Activated CD8-positive, alpha-beta memory T cell treated with anti-CD3 and anti-CD28 coated beads, Interleukin-2, amount 10 ng/mL, durations not matched to agents 7 days and 5 days (primary cell): ENCODE results near the gene CMTM1. TPM values are rescaled to one million over a fixed set of nuclear protein-coding genes. Genes with fewer than 3 reads are reported as not detected.

Experiments used
- ATAC-seq: fragments of 150-1000 bp; cut with Tn5 transposase; one replicate; pipeline ENCODE4 v1.10.0; 2021; ENCODE audit warnings: moderate library complexity
- CTCF ChIA-PET: fragments of 350-600 bp; sonication (Branson Sonifier 250); formaldehyde crosslinking; loops from one replicate; lab custom pipeline; 2021; ENCODE audit warnings: antibody characterized with exemption; lab: Charles Lee
- DNase-seq: peaks from one replicate; pipeline ENCODE4 v3.0.0-alpha.2; 2020
- H3K27ac Mint-ChIP-seq: one replicate; pipeline ENCODE4 v1.8.0; 2021; ENCODE audit warnings: mild to moderate bottlenecking, mixed read lengths
- H3K27me3 Mint-ChIP-seq: one replicate; pipeline ENCODE4 v1.8.0; 2021; ENCODE audit warnings: mixed read lengths
- H3K36me3 Mint-ChIP-seq: one replicate; pipeline ENCODE4 v1.8.0; 2021; ENCODE audit warnings: mild to moderate bottlenecking, mixed read lengths
- H3K4me1 Mint-ChIP-seq: one replicate; pipeline ENCODE4 v1.8.0; 2021; ENCODE audit warnings: mixed read lengths
- H3K4me3 Mint-ChIP-seq: one replicate; pipeline ENCODE4 v1.8.0; 2021; ENCODE audit warnings: mild to moderate bottlenecking, moderate library complexity, mixed read lengths
- H3K9me3 Mint-ChIP-seq: one replicate; pipeline ENCODE4 v1.8.0; 2022; ENCODE audit warnings: low read depth, mixed read lengths
- total RNA-seq, 2 experiments: library from RNA; stranded (reverse); gene quantifications; one replicate each; pipeline ENCODE4 v1.2.3, GENCODE V29; 2021

Gene CMTM1
- total RNA-seq, result 10 to 100 TPM; 21.1 to 21.4 TPM

DNA sequence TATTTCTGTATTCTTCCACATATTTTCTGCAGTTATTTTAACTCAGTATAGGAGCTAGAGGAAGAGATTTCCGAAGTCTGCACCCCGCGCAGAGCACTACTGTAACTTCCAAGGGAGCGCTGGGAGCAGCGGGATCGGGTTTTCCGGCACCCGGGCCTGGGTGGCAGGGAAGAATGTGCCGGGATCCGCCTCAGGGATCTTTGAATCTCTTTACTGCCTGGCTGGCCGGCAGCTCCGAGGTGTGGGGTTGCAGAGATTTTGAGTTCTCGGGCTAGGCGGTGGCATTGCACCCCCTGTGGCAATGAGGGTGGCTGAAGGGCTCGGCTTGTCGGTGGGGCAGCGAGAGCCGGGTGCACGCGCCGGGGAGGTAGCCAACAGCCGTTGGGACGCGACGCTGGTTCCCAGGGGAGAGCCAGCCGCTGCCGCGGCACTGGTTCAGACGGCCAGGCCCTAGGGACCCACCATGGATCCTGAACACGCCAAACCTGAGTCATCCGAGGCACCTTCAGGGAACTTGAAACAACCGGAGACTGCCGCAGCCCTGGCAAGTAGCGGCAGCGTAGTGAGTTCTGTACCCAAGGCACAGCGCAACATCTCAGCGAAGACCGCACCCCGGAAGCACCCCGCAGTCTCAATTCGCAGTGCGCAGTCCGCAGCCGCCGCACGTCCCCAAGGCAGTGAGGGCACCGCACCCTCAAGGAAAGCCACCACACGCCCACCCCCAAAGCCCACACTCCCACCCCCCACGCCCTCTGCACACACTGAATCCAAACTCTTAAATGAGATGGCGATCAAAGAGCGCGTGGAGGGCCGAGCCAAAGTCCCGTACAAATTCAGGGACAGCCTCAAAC is at the start of gene CMTM1:
TSS of gene CMTM1 (plus strand) at position 389 of the 851 bp plus-strand sequence. CDS start at position 464, 75 bp downstream.
- Mint-ChIP-seq H3K9me3 (no peaks in the 10 kb centered on the region), H3K4me1 (peaks cover 40% of the 10 kb centered on the region), H3K27me3 (no peaks in the 10 kb centered on the region), H3K27ac (no peak within 1 kb of the TSS), H3K36me3 (peaks cover 60% of the 10 kb centered on the region), H3K4me3 (no peak within 1 kb of the TSS)
- ATAC-seq (no peak), DNase-seq (no peak)
- CTCF ChIA-PET, result interaction anchor here (0.5 to 4.9 kb wide), 4 partner anchors 13 to 175 kb away, joined by 3 to 59 read pairs (median 4); partner anchors contain the start of gene CMTM2

- peak overlapping the region; percentile 83 for H3K4me3 Mint-ChIP-seq
- no peak for ATAC-seq
These were observed 49.8 kb upstream of the CMTM1 start for GRCh38 chr16:66516509-66516807.

GRCh38 chr16:66516808-66517585 is 49.2 kb upstream of the CMTM1 start:
- CTCF ChIA-PET, result interaction anchor here (0.7 to 3.0 kb wide), 5 partner anchors 34 to 134 kb away, joined by 3 to 21 read pairs (median 3); partner anchors contain the start of gene CKLF
- Mint-ChIP-seq H3K4me3 (peak overlapping the region; percentile 83), H3K27ac (peak overlapping the region; percentile 99), H3K27me3 (no peaks in the 10 kb centered on the region), H3K4me1 (peaks cover 66% of the 10 kb centered on the region), H3K9me3 (no peaks in the 10 kb centered on the region), H3K36me3 (peaks cover 1% of the 10 kb centered on the region)
- peak; percentile 96 for DNase-seq
- peak; percentile 88 for ATAC-seq

More at GRCh38 chr16:66516509-66516807, 49.8 kb upstream of the CMTM1 start:
- DNase-seq, result no peak
- no peaks in the 10 kb centered on the region for H3K27me3 Mint-ChIP-seq
- peak overlapping the region; percentile 99 for H3K27ac Mint-ChIP-seq
- H3K4me1 Mint-ChIP-seq, result peaks cover 63% of the 10 kb centered on the region
- peaks cover 1% of the 10 kb centered on the region for H3K36me3 Mint-ChIP-seq
- H3K9me3 Mint-ChIP-seq, result no peaks in the 10 kb centered on the region
- CTCF ChIA-PET, result interaction anchor here (1.0 to 1.5 kb wide), 9 partner anchors 27 to 159 kb away, joined by 3 to 35 read pairs (median 7); partner anchors contain the start of genes CKLF, CMTM3 and TK2

- Mint-ChIP-seq H3K27me3 (no peaks in the 10 kb centered on the region), H3K9me3 (no peaks in the 10 kb centered on the region), H3K4me3 (peak overlapping the region; percentile 83), H3K36me3 (peaks cover 1% of the 10 kb centered on the region), H3K4me1 (peaks cover 73% of the 10 kb centered on the region), H3K27ac (peak overlapping the region; percentile 99)
- ATAC-seq, result no peak
- CTCF ChIA-PET, result interaction anchor here (1.0 to 3.0 kb wide), 5 partner anchors 34 to 134 kb away, joined by 3 to 21 read pairs (median 3); partner anchors contain the start of gene CKLF
- no peak for DNase-seq
These were observed 48.5 kb upstream of the CMTM1 start for GRCh38 chr16:66517586-66518263.

DNA sequence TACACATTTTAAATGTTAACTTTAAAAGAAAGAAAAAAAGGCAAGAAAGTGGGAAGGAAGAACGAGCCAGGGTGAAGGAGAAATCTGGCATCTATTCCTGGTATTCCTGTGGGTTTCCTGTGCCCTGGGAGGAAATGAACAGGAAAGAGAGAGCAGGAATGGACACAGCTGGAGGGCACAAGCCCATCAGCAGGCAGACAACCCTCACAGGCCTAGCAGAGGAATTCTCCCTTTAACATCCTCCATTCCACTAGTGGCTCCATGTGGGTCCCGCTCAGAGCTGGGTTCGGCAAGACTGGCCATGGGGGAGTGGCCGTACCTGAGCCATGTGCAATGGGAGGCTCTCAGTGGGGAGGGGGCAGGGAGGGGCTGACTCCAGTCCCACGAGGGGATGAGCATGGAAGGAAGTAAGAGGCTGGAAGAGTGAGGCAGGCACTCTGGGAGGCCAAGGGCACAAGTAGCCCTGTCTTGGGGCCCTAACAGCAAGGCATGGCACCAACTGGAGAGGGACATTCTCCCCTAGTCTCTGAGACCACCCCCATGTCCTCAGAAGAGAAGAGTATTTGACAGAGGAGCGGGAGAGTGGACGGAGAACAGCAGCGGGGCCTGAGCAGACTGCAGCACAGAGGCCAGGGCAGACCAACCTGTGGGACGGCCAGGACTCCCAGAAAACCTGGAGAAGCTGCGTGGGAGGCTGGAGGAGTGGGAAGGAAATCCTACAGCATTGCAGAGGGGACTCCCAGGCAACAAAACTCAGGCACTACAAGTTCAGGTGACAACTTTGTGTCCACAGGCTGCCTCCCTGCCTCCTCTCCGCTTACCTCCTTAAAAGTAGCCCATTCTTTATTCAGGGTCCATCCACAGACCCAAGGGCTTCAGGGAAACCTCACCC is 46.5 kb upstream of the CMTM1 start:
- Mint-ChIP-seq H3K36me3 (peaks cover 4% of the 10 kb centered on the region), H3K4me1 (peaks cover 93% of the 10 kb centered on the region), H3K27ac (peak overlapping the region; percentile 15), H3K9me3 (no peaks in the 10 kb centered on the region), H3K27me3 (no peaks in the 10 kb centered on the region), H3K4me3 (no peak overlapping the region)
- ATAC-seq (no peak), DNase-seq (no peak)
- CTCF ChIA-PET, result interaction anchor here (1.2 to 5.7 kb wide), 7 partner anchors 32 to 113 kb away, joined by 3 to 52 read pairs (median 14); partner anchors contain the start of genes CKLF, CMTM3 and TK2

DNA sequence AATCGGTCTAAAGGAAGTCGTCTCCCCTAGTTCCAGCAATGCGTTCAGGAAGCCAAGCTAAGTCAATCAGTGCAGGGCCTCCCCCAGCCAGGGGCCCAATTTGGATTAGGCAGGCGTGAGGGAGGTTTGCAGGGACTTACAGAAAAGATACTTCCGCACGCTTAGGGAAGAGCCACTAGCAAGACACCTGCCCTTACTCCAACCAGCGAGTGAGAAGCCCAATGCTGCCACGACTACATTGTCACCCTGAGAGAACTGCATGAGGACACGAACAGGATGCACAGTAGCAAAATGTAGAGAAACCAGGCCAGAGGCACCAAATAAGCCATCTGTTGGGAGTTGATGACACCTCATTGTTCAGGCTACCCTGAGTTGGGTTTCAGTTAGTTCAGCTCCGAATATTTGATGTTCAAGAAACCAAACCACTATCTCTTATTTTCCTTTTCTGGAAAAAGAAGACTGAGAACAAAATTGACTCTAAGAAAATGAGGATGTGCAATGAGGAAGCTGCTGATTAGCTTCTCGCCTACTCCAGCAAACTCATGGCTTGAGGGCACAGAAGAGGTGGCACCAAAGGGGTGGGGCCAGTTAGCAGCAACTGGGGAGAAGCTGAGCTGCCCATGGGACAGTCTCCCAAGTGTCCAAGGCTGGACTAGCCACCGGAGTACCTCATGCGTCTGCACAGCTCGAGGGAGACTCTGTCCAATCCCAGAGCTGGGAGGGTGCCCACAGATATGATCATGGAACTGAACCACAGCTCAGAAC is 45.7 kb upstream of the CMTM1 start:
- ATAC-seq (no peak), DNase-seq (no peak)
- CTCF ChIA-PET, result interaction anchor here (1.2 to 5.7 kb wide), 6 partner anchors 32 to 114 kb away, joined by 3 to 52 read pairs (median 12); partner anchors contain the start of genes CKLF, CMTM3 and TK2
- no peaks in the 10 kb centered on the region for H3K27me3 Mint-ChIP-seq
- H3K4me1 Mint-ChIP-seq, result peaks cover 97% of the 10 kb centered on the region
- H3K27ac Mint-ChIP-seq, result peak overlapping the region; percentile 92
- H3K4me3 Mint-ChIP-seq, result no peak overlapping the region
- no peaks in the 10 kb centered on the region for H3K9me3 Mint-ChIP-seq
- H3K36me3 Mint-ChIP-seq, result peaks cover 4% of the 10 kb centered on the region

DNA sequence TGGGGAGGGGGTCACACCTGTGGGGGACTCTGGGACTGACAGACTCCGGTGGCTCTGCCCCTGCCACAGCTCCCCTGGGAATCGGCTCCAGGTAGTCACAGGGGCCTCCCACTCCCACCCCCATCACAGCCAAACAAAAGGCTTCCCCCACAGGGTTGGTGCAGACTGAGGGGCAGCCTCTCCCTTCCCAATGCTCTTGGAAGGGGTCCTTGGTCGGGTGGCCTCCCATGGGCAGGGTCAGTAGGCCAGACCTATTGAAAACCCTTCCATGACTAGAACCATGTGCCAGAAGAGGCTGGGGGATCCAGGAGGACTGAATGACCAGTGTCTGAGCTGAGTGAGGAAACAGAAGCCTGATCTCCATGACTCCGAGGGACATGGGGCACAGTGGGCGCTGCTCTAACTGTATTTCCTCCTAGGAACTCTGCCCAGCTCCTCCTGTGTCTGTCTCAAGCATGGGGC is 45.0 kb upstream of the CMTM1 start:
- Mint-ChIP-seq H3K27me3 (no peaks in the 10 kb centered on the region), H3K4me3 (peak overlapping the region; percentile 62), H3K4me1 (peaks cover 96% of the 10 kb centered on the region), H3K27ac (peak overlapping the region; percentile 92), H3K9me3 (no peaks in the 10 kb centered on the region), H3K36me3 (peaks cover 4% of the 10 kb centered on the region)
- no peak for ATAC-seq
- CTCF ChIA-PET, result interaction anchor here (1.2 to 5.7 kb wide), 11 partner anchors 9 to 114 kb away, joined by 3 to 52 read pairs (median 5); partner anchors contain the start of genes CKLF, CMTM3 and TK2
- no peak for DNase-seq

DNA sequence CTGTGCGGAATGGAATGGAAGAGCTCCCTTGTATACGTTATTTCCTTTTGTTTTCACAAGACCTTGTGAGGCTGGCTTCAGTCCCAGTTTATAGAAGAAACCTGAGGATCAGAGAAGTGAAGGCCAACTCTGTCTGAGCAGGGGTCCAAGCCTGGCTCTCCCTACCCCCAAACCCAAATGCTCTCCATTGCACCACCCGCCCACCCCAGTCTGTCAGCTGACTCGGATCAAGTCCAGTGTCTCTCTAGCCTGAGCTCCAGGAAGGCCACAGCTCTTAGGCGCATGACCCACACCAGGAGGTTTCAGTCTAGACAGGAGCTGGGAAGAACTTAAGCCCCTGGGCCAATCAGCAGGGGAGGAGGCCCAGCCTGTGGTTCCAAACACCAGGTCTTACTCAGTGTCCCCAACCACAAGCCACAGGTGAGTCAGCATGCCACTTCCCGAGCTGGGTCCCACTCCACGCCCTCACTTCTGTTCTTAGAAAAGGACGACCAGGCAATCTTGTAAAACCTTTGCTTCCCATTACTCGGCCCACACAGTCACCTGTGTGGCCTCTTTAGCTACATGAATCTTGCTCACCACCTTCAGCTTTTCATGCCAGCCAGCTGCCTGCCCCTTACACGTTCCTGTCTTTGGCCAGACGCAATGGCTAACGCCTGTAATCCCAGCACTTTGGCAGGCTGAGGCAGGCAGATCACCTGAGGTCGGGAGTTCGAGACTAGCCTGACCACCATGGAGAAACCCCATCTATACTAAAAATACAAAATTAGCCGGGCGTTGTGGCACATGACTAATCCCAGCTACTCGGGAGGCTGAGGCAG is 44.1 kb upstream of the CMTM1 start:
- ATAC-seq (peak; percentile 84), DNase-seq (peak; percentile 98)
- peak overlapping the region; percentile 92 for H3K27ac Mint-ChIP-seq
- H3K36me3 Mint-ChIP-seq, result peaks cover 4% of the 10 kb centered on the region
- no peaks in the 10 kb centered on the region for H3K27me3 Mint-ChIP-seq
- no peaks in the 10 kb centered on the region for H3K9me3 Mint-ChIP-seq
- H3K4me1 Mint-ChIP-seq, result peaks cover 94% of the 10 kb centered on the region
- H3K4me3 Mint-ChIP-seq, result peak overlapping the region; percentile 62
- CTCF ChIA-PET, result interaction anchor here (0.8 to 5.7 kb wide), 16 partner anchors 10 to 116 kb away, joined by 3 to 52 read pairs (median 5); partner anchors contain the start of genes CKLF, CMTM3 and TK2

- no peak for ATAC-seq
- H3K9me3 Mint-ChIP-seq, result no peaks in the 10 kb centered on the region
- peak overlapping the region; percentile 2 for H3K4me3 Mint-ChIP-seq
- H3K27ac Mint-ChIP-seq, result peak overlapping the region; percentile 92
- CTCF ChIA-PET, result interaction anchor here (0.9 to 5.7 kb wide), 16 partner anchors 11 to 117 kb away, joined by 3 to 52 read pairs (median 5); partner anchors contain the start of genes CKLF and TK2
- no peak for DNase-seq
- peaks cover 91% of the 10 kb centered on the region for H3K4me1 Mint-ChIP-seq
- no peaks in the 10 kb centered on the region for H3K27me3 Mint-ChIP-seq
- peaks cover 8% of the 10 kb centered on the region for H3K36me3 Mint-ChIP-seq
These were observed 43.2 kb upstream of the CMTM1 start for GRCh38 chr16:66522816-66523590.

GRCh38 chr16:66523861-66524354 is 42.3 kb upstream of the CMTM1 start:
- ATAC-seq, result peak; percentile 27

More at GRCh38 chr16:66523861-66524354, 42.3 kb upstream of the CMTM1 start:
- Mint-ChIP-seq H3K27me3 (no peaks in the 10 kb centered on the region), H3K9me3 (no peaks in the 10 kb centered on the region), H3K4me3 (peak overlapping the region; percentile 65), H3K36me3 (peaks cover 9% of the 10 kb centered on the region), H3K27ac (peak overlapping the region; percentile 92), H3K4me1 (peaks cover 83% of the 10 kb centered on the region)
- peak; percentile 78 for DNase-seq
- CTCF ChIA-PET, result interaction anchor here (1.0 to 5.7 kb wide), 5 partner anchors 20 to 65 kb away, joined by 3 to 52 read pairs (median 4); partner anchors contain the start of genes CKLF and TK2
